ENCODE data around the gene SCFD1.
"Not testable (repeated sequence)": the region's sequence is repeated elsewhere in the genome, so short reads cannot be mapped to it uniquely, and the experiment has no call there.

Gene SCFD1

DNA sequence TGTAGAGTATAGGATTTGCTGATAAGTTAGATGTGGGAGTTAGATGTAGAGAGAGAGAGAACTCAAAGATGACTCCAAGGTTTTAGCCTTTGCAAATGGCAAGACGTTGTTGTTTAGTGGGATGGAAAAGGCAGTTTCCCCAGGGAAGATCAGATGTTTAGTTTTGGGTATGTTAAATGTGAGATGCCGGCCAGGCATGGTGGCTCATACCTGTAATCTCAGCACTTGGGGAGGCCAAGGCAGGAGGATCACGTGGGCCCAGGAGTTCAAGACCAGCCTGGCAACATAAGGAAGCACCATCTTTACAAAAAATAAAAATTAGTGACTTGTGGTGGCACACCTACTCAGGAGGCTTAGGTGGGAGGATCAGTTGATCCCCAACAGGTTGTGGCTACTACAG is 33.5 kb downstream of the SCFD1 start:
- H3K36me3 ChIP-seq (ENCODE audit: control insufficient read depth in 5 of 5, insufficient read depth in 5 of 5, low read length in 5 of 5), result peaks cover 35 to 53% (median 51%) of the 10 kb centered on the region in 5 donors
- H3K9ac ChIP-seq (ENCODE audit: low read length in 5 of 5), result no peak overlapping the region
- no peak overlapping the region for H3K27ac ChIP-seq (ENCODE audit: low read depth, low read length)
- peaks cover 0 to 7% (median 0%) of the 10 kb centered on the region in 5 donors for H3K4me1 ChIP-seq (ENCODE audit: control insufficient read depth in 5 of 5, insufficient read depth in 5 of 5, low read length in 5 of 5)
- H3K9me3 ChIP-seq (ENCODE audit: control insufficient read depth in 5 of 5, low read length in 5 of 5), result no peaks in the 10 kb centered on the region
- no peak overlapping the region for H3K4me3 ChIP-seq (ENCODE audit: low read depth in 1 of 5, low read length in 5 of 5)
- H3K27me3 ChIP-seq (ENCODE audit: control insufficient read depth in 5 of 5, insufficient read depth in 4 of 5, low read length in 5 of 5), result no peaks in the 10 kb centered on the region

DNA sequence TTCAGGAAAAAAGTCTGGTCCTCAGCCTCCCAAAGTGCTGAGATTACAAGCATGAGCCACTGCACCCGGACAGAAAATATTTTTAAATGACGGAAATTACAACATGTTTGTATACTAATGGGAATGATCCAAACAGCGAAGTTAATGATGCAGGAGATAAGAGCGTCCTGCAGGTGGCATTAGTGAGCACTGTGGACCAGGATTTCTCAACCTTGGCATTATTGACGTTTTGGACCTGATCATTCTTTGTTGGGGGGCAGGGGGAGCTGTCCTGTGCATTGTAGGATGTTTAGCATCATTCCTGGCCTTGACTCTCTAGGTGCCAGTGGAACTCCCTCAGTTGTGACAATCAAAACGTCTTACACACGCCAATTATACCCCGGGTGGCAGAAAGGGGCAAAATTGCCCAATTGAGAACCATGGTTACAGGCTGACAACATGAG is 34.1 kb downstream of the SCFD1 start:
- Histone ChIP-seq H3K4me3 (ENCODE audit: low read depth in 1 of 5, low read length in 5 of 5) (no peak overlapping the region), H3K27ac (ENCODE audit: low read depth, low read length) (no peak overlapping the region), H3K36me3 (ENCODE audit: control insufficient read depth in 5 of 5, insufficient read depth in 5 of 5, low read length in 5 of 5) (peaks cover 33 to 58% (median 49%) of the 10 kb centered on the region in 5 donors), H3K27me3 (ENCODE audit: control insufficient read depth in 5 of 5, insufficient read depth in 4 of 5, low read length in 5 of 5) (no peaks in the 10 kb centered on the region), H3K4me1 (ENCODE audit: control insufficient read depth in 5 of 5, insufficient read depth in 5 of 5, low read length in 5 of 5) (peaks cover 0 to 7% (median 0%) of the 10 kb centered on the region in 5 donors), H3K9me3 (ENCODE audit: control insufficient read depth in 5 of 5, low read length in 5 of 5) (no peaks in the 10 kb centered on the region), H3K9ac (ENCODE audit: low read length in 5 of 5) (no peak overlapping the region)

DNA sequence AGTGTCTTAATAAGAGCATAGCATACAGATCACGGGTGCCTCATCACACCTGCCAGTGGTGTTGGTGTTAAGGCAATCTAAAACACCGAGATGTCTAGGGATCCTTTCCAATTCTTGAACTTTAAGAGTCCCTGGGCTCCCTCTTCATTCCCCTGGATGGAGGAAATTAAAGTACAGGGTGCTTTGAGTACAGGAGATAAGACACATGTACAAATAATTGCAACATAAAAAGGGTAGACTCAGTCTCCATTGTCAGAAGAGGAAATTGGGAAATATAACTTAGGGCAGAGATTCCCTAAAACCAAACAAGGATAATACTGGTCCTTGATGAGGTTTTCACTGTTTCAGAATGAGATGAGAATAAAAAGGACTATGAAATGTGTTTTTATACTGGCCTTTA is 34.9 kb downstream of the SCFD1 start:
- no peak overlapping the region for H3K4me3 ChIP-seq (ENCODE audit: low read depth in 1 of 5, low read length in 5 of 5)
- no peak overlapping the region for H3K9ac ChIP-seq (ENCODE audit: low read length in 5 of 5)
- H3K4me1 ChIP-seq (ENCODE audit: control insufficient read depth in 5 of 5, insufficient read depth in 5 of 5, low read length in 5 of 5), result peaks cover 0 to 7% (median 0%) of the 10 kb centered on the region in 5 donors
- peak overlapping the region; percentile 20 for H3K27ac ChIP-seq (ENCODE audit: low read depth, low read length)
- no peaks in the 10 kb centered on the region for H3K9me3 ChIP-seq (ENCODE audit: control insufficient read depth in 5 of 5, low read length in 5 of 5)
- peaks cover 27 to 54% (median 42%) of the 10 kb centered on the region in 5 donors for H3K36me3 ChIP-seq (ENCODE audit: control insufficient read depth in 5 of 5, insufficient read depth in 5 of 5, low read length in 5 of 5)
- no peaks in the 10 kb centered on the region for H3K27me3 ChIP-seq (ENCODE audit: control insufficient read depth in 5 of 5, insufficient read depth in 4 of 5, low read length in 5 of 5)

DNA sequence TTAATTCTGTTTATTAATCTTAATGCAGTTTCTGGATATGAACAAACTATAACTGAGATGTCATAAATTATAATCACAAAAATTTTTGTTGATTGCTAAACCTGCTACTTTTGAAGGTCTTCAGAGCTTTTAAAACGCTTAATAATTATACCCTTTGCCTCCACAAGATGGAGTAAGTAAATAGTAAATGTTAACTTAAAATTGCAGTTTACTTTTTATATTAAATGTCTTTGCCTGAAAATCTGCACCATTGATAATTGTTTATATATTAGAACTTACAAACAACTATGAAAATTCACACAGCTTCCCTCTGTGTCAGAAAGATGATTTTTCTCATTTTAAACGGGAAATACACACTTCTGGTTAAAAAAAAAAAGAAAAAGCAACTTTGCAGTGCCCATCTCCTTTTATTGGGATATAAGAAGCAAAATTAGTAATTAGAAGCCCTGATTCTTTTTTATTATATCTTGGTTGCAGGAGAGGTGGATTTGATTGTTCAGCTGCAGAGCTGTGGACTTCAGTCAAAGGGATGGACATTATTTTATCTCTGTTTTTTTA is 35.6 kb downstream of the SCFD1 start:
- no peaks in the 10 kb centered on the region for H3K27me3 ChIP-seq (ENCODE audit: control insufficient read depth in 5 of 5, insufficient read depth in 4 of 5, low read length in 5 of 5)
- H3K4me3 ChIP-seq (ENCODE audit: low read depth in 1 of 5, low read length in 5 of 5), result no peak overlapping the region
- H3K9ac ChIP-seq (ENCODE audit: low read length in 5 of 5), result no peak overlapping the region
- H3K36me3 ChIP-seq (ENCODE audit: control insufficient read depth in 5 of 5, insufficient read depth in 5 of 5, low read length in 5 of 5), result peaks cover 25 to 58% (median 39%) of the 10 kb centered on the region in 5 donors
- H3K4me1 ChIP-seq (ENCODE audit: control insufficient read depth in 5 of 5, insufficient read depth in 5 of 5, low read length in 5 of 5), result peaks cover 0 to 7% (median 3%) of the 10 kb centered on the region in 5 donors
- no peaks in the 10 kb centered on the region for H3K9me3 ChIP-seq (ENCODE audit: control insufficient read depth in 5 of 5, low read length in 5 of 5)
- H3K27ac ChIP-seq (ENCODE audit: low read depth, low read length), result no peak overlapping the region

DNA sequence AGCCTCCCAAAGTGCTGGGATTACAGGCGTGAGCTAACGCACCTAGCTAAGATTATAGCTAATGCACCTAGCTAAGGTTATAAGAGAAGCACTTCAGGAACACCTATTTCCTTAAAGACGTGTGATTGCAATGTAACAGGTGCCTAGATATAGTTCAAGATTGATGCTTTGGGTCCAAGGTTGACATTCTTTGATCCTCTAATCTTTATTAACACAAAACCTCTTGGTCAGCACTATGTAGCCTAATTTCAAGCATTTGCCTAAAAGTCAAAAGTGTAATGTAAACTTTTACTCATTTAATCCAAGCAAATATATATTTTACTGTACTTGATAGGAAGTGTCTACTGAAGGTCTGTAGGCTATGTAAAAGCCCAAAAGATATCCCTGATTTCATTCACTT is 36.5 kb downstream of the SCFD1 start:
- H3K27me3 ChIP-seq (ENCODE audit: control insufficient read depth in 5 of 5, insufficient read depth in 4 of 5, low read length in 5 of 5), result no peaks in the 10 kb centered on the region
- no peak overlapping the region for H3K4me3 ChIP-seq (ENCODE audit: low read depth in 1 of 5, low read length in 5 of 5)
- peaks cover 0 to 7% (median 6%) of the 10 kb centered on the region in 5 donors for H3K4me1 ChIP-seq (ENCODE audit: control insufficient read depth in 5 of 5, insufficient read depth in 5 of 5, low read length in 5 of 5)
- H3K9ac ChIP-seq (ENCODE audit: low read length in 5 of 5), result no peak overlapping the region
- H3K27ac ChIP-seq (ENCODE audit: low read depth, low read length), result no peak overlapping the region
- peaks cover 22 to 62% (median 33%) of the 10 kb centered on the region in 5 donors for H3K36me3 ChIP-seq (ENCODE audit: control insufficient read depth in 5 of 5, insufficient read depth in 5 of 5, low read length in 5 of 5)
- H3K9me3 ChIP-seq (ENCODE audit: control insufficient read depth in 5 of 5, low read length in 5 of 5), result no peaks in the 10 kb centered on the region

DNA sequence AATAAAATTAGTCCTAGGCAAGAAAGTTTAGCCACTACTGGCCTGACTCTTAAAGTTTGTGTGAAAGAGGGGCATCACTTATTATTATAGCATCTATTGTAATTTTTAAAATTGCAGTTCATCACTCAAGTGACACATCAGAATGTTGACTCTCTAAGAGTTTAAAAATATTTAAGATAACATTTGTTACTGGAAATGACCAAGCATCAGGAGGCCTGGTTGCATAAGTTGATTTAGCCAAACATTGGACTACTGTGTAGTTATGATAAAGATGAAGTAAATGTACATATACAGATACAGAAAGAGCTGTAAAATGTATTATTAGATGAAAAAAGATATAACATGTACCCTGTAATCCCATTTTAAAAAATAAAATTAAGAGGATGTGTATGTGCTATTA is 47.5 kb downstream of the SCFD1 start:
- Histone ChIP-seq H3K27me3 (ENCODE audit: control insufficient read depth in 5 of 5, insufficient read depth in 4 of 5, low read length in 5 of 5) (no peaks in the 10 kb centered on the region), H3K9me3 (ENCODE audit: control insufficient read depth in 5 of 5, low read length in 5 of 5) (no peaks in the 10 kb centered on the region), H3K36me3 (ENCODE audit: control insufficient read depth in 5 of 5, insufficient read depth in 5 of 5, low read length in 5 of 5) (peaks cover 2 to 25% (median 13%) of the 10 kb centered on the region in 5 donors), H3K4me3 (ENCODE audit: low read depth in 1 of 5, low read length in 5 of 5) (no peak overlapping the region), H3K9ac (ENCODE audit: low read length in 5 of 5) (no peak overlapping the region), H3K27ac (ENCODE audit: low read depth, low read length) (no peak overlapping the region), H3K4me1 (ENCODE audit: control insufficient read depth in 5 of 5, insufficient read depth in 5 of 5, low read length in 5 of 5) (no peaks in the 10 kb centered on the region)

DNA sequence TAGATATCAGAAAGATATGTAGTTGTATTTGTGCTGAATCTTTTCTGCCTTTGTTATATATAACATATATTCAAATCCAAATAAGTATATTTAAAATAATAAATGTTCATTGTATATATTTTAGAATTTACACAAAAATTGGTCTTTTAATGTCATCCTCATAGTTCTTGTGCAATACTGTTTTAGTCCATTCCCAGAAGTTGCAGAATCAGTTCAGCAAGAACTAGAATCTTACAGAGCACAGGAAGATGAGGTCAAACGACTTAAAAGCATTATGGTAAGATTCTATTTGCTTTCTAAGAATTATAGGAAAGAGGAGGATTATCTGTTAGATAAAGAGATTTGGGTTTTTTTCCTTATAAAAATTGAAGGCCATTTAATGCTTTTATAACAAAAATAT is 51.0 kb downstream of the SCFD1 start:
- Histone ChIP-seq H3K4me3 (ENCODE audit: low read depth in 1 of 5, low read length in 5 of 5) (no peak overlapping the region), H3K4me1 (ENCODE audit: control insufficient read depth in 5 of 5, insufficient read depth in 5 of 5, low read length in 5 of 5) (no peaks in the 10 kb centered on the region), H3K27me3 (ENCODE audit: control insufficient read depth in 5 of 5, insufficient read depth in 4 of 5, low read length in 5 of 5) (no peaks in the 10 kb centered on the region), H3K9ac (ENCODE audit: low read length in 5 of 5) (no peak overlapping the region), H3K27ac (ENCODE audit: low read depth, low read length) (no peak overlapping the region), H3K9me3 (ENCODE audit: control insufficient read depth in 5 of 5, low read length in 5 of 5) (no peaks in the 10 kb centered on the region), H3K36me3 (ENCODE audit: control insufficient read depth in 5 of 5, insufficient read depth in 5 of 5, low read length in 5 of 5) (peaks cover 19 to 47% (median 22%) of the 10 kb centered on the region in 5 donors)

DNA sequence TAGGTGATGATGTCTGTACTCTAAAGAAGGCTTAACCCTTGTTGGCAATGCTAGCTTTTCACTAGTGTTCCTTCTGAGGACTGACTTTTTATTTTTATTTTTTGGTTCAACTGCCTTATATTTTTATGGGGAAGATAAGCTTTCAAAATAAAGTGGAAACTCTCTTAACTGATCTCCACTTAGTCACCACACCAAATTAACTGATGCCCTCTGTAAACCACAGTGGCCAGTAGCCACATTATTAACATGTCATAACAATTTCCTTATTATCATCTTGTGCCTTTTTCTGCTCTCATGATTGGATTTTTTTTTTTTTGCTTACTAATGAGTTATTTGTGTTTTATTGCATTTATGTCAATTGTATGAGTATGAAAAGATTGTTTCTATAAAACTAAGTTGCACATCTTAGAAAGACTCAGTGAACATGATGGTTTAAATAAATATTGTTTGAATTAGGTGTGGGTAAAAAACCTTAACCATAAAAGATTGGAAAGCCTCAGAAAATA is 56.9 kb downstream of the SCFD1 start:
- Histone ChIP-seq H3K4me1 (ENCODE audit: control insufficient read depth in 5 of 5, insufficient read depth in 5 of 5, low read length in 5 of 5) (no peaks in the 10 kb centered on the region), H3K27ac (ENCODE audit: low read depth, low read length) (no peak overlapping the region), H3K9me3 (ENCODE audit: control insufficient read depth in 5 of 5, low read length in 5 of 5) (no peaks in the 10 kb centered on the region), H3K9ac (ENCODE audit: low read length in 5 of 5) (no peak overlapping the region), H3K4me3 (ENCODE audit: low read depth in 1 of 5, low read length in 5 of 5) (no peak overlapping the region), H3K36me3 (ENCODE audit: control insufficient read depth in 5 of 5, insufficient read depth in 5 of 5, low read length in 5 of 5) (peaks cover 21 to 44% (median 35%) of the 10 kb centered on the region in 5 donors), H3K27me3 (ENCODE audit: control insufficient read depth in 5 of 5, insufficient read depth in 4 of 5, low read length in 5 of 5) (no peaks in the 10 kb centered on the region)

DNA sequence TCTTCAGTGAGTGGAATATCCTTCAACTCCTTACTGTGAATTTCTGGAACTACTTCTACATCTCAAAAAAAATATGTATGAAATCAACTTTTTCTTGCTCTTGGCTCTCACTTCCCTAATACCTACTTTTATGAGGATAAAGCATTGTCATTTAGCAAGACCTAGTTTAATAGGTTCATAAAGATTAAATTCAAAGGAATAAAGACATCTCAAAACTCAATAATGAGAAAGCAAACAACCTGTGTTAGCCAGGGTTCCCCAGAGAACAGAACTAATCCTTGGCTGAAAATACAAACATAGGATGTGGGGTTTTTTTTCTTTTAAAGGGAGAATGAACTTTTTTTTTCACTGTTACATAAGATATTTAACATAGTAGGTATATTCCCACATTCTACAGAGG is 57.9 kb downstream of the SCFD1 start:
- no peak overlapping the region for H3K9ac ChIP-seq (ENCODE audit: low read length in 5 of 5)
- peaks cover 20 to 43% (median 32%) of the 10 kb centered on the region in 5 donors for H3K36me3 ChIP-seq (ENCODE audit: control insufficient read depth in 5 of 5, insufficient read depth in 5 of 5, low read length in 5 of 5)
- no peaks in the 10 kb centered on the region for H3K4me1 ChIP-seq (ENCODE audit: control insufficient read depth in 5 of 5, insufficient read depth in 5 of 5, low read length in 5 of 5)

DNA sequence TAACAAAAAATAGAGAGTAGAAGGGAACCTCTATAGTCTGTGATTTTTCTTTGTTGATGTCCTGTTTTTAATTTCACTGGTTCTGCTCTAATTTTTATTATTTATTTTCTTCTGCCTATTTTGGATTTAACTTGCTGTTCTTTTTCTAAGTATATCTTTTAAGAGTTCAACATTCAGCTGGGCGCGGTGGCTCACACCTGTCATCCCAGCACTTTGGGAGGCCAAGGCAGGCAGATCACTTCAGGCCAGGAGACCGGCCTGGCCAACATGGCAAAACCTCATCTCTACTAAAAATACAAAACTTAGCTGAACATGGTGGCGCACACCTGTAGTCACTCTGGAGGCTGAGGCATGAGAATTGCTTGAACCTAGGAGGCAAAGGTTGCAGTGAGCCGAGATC is 58.7 kb downstream of the SCFD1 start:
- not testable (repeated sequence) for H3K9ac ChIP-seq (ENCODE audit: low read length in 5 of 5); H3K27me3 ChIP-seq (ENCODE audit: control insufficient read depth in 5 of 5, insufficient read depth in 4 of 5, low read length in 5 of 5); H3K4me3 ChIP-seq (ENCODE audit: low read depth in 1 of 5, low read length in 5 of 5); H3K4me1 ChIP-seq (ENCODE audit: control insufficient read depth in 5 of 5, insufficient read depth in 5 of 5, low read length in 5 of 5); H3K27ac ChIP-seq (ENCODE audit: low read depth, low read length); H3K9me3 ChIP-seq (ENCODE audit: control insufficient read depth in 5 of 5, low read length in 5 of 5)
- H3K36me3 ChIP-seq (ENCODE audit: control insufficient read depth in 5 of 5, insufficient read depth in 5 of 5, low read length in 5 of 5), result peaks cover 19 to 37% (median 26%) of the 10 kb centered on the region in 5 donors

More for the DNA sequence above, 57.9 kb downstream of the SCFD1 start:
- Histone ChIP-seq H3K27me3 (ENCODE audit: control insufficient read depth in 5 of 5, insufficient read depth in 4 of 5, low read length in 5 of 5) (no peaks in the 10 kb centered on the region), H3K27ac (ENCODE audit: low read depth, low read length) (no peak overlapping the region), H3K9me3 (ENCODE audit: control insufficient read depth in 5 of 5, low read length in 5 of 5) (no peaks in the 10 kb centered on the region), H3K4me3 (ENCODE audit: low read depth in 1 of 5, low read length in 5 of 5) (no peak overlapping the region)
